HG02981 (cell line): ENCODE measurements around the gene ELOA2.
"Not testable (repeated sequence)": the region's sequence is repeated elsewhere in the genome, so short reads cannot be mapped to it uniquely, and the experiment has no call there.

Experiments
- ATAC-seq: cut with Tn5 transposase; IDR thresholded peaks from one replicate; pipeline ENCODE4 v1.9.1; 2021; ENCODE audit warnings: mild to moderate bottlenecking, moderate library complexity; ENCODE audit not compliant: unreplicated experiment

Gene ELOA2

GRCh38 chr18:47023769-47024465, 11.5 kb downstream of the ELOA2 start:
- not testable (repeated sequence) for ATAC-seq

GRCh38 chr18:47022821-47023220, 12.6 kb downstream of the ELOA2 start:
- ATAC-seq: not testable (repeated sequence)

GRCh38 chr18:47020757-47021156, 14.7 kb downstream of the ELOA2 start:
- ATAC-seq: not testable (repeated sequence)

- ATAC-seq: not testable (repeated sequence)
Observed at GRCh38 chr18:47019870-47020269, 15.6 kb downstream of the ELOA2 start.
